ENCODE results near the gene RALGDS. TPM values are rescaled to one million over a fixed set of nuclear protein-coding genes. Genes with fewer than 3 reads are reported as not detected.

RALGDS gene
- total and polyA plus RNA-seq, 2 donors (not counting 3 experiments of a cell fraction or from before 2014, with no cell fraction given): 41.4 to 60.0 TPM

GRCh38 chr9:133140606-133141005, 19.6 kb upstream of the RALGDS start:
- Histone ChIP-seq H3K9ac (replicated peaks; ENCODE audit: extremely low read depth, insufficient read depth, low read length) (no peak overlapping the region), H3K4me1 (ENCODE audit: control insufficient read depth, extremely low read depth, insufficient read depth, low read length) (peaks cover 14% of the 10 kb centered on the region), H4K20me1 (replicated peaks; ENCODE audit: control insufficient read depth, extremely low read depth, insufficient read depth, low read length) (no peaks in the 10 kb centered on the region), H3K27me3 (ENCODE audit: control insufficient read depth in 2 of 2, insufficient read depth in 2 of 2, low read length in 2 of 2) (no peaks in the 10 kb centered on the region), H2AFZ (ENCODE audit: low read depth, low read length) (no peak overlapping the region), H3K79me2 (ENCODE audit: control insufficient read depth, insufficient read depth, low read length) (peaks cover 2% of the 10 kb centered on the region), H3K9me1 (replicated peaks; ENCODE audit: control insufficient read depth, extremely low read depth, insufficient read depth, low read length) (no peaks in the 10 kb centered on the region), H3K27ac (ENCODE audit: insufficient read depth, low read depth, low read length) (no peak overlapping the region), H3K4me2 (ENCODE audit: insufficient read depth, low read length) (no peak overlapping the region), H3K9me3 (replicated peaks; ENCODE audit: control insufficient read depth, insufficient read depth, low read length) (no peaks in the 10 kb centered on the region), H3K4me3 (replicated peaks in 1 of 3; ENCODE audit: insufficient read depth in 1 of 3, low read depth in 1 of 3, low read length in 3 of 3) (no peak overlapping the region), H3K36me3 (ENCODE audit: control insufficient read depth in 2 of 2, extremely low read depth in 1 of 2, insufficient read depth in 2 of 2, low read length in 2 of 2) (no peaks in the 10 kb centered on the region)
- dilution Hi-C loops (cut with MboI; ENCODE audit: extremely low pct_ligation_motif_present, low sequenced_read_pairs): no loop called here
- ChIA-PET POLR2A (no interaction called here), CTCF (no interaction called here)
- FAIRE-seq (no peak), DNase-seq (ENCODE audit: low read depth, low spot score) (no peak)
- intact Hi-C loops (cut with micrococcal nuclease): no loop called here
- TF ChIP-seq MYC (IDR thresholded peaks at IDR 0.05; ENCODE audit: low read depth, low read length) (no peak), JUN (IDR thresholded peaks at IDR 0.05; ENCODE audit: borderline replicate concordance, insufficient read depth, insufficient read length, low read depth) (no peak), FOS (IDR thresholded peaks at IDR 0.05; ENCODE audit: borderline replicate concordance, insufficient read depth, low read length) (no peak), EZH2 (IDR thresholded peaks at IDR 0.05; ENCODE audit: borderline replicate concordance, low read depth, low read length, severe bottlenecking) (no peak), CTCF (IDR thresholded peaks at IDR 0.05; ENCODE audit: extremely low read depth in 1 of 2, insufficient read depth in 1 of 2, low read depth in 1 of 2, low read length in 2 of 2) (no peak)
- BruUV-seq (replicated peaks): no TSS peak

DNA sequence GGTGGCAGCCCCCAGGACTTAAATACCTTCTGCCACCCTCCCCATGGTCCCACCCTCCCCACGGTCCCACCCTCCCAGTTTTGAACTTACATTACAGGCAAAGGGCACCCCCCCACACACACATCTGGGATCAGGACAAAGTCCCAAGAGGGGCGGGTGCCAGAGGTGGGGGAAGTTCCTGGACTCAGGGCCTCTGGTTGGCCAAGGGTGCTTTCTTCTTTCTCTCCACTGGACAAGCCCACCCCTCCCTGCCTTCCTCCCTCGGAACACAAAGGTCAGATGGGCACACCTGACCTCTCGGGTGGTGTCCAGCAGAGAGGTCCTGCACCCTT, 19.1 kb upstream of the RALGDS start:
- no peaks in the 10 kb centered on the region for H3K9me1 ChIP-seq (replicated peaks; ENCODE audit: control insufficient read depth, extremely low read depth, insufficient read depth, low read length)
- no peak overlapping the region for H3K9ac ChIP-seq (replicated peaks; ENCODE audit: extremely low read depth, insufficient read depth, low read length)
- DNase-seq (ENCODE audit: low read depth, low spot score) (no peak), FAIRE-seq (no peak)
- H3K9me3 ChIP-seq (replicated peaks; ENCODE audit: control insufficient read depth, insufficient read depth, low read length): no peaks in the 10 kb centered on the region
- H3K36me3 ChIP-seq (ENCODE audit: control insufficient read depth in 2 of 2, extremely low read depth in 1 of 2, insufficient read depth in 2 of 2, low read length in 2 of 2): no peaks in the 10 kb centered on the region
- dilution Hi-C loops (cut with MboI; ENCODE audit: extremely low pct_ligation_motif_present, low sequenced_read_pairs): no loop called here
- POLR2A ChIA-PET: no interaction called here
- peaks cover 2% of the 10 kb centered on the region for H3K79me2 ChIP-seq (ENCODE audit: control insufficient read depth, insufficient read depth, low read length)
- CTCF ChIA-PET: no interaction called here
- no peak overlapping the region for H3K4me2 ChIP-seq (ENCODE audit: insufficient read depth, low read length)
- H3K27ac ChIP-seq (ENCODE audit: insufficient read depth, low read depth, low read length): no peak overlapping the region
- peaks cover 18% of the 10 kb centered on the region for H3K4me1 ChIP-seq (ENCODE audit: control insufficient read depth, extremely low read depth, insufficient read depth, low read length)
- H2AFZ ChIP-seq (ENCODE audit: low read depth, low read length): no peak overlapping the region
- no peaks in the 10 kb centered on the region for H4K20me1 ChIP-seq (replicated peaks; ENCODE audit: control insufficient read depth, extremely low read depth, insufficient read depth, low read length)
- H3K4me3 ChIP-seq (replicated peaks in 1 of 3; ENCODE audit: insufficient read depth in 1 of 3, low read depth in 1 of 3, low read length in 3 of 3): no peak overlapping the region
- BruUV-seq (replicated peaks): no TSS peak
- intact Hi-C loops (cut with micrococcal nuclease): no loop called here
- no peaks in the 10 kb centered on the region for H3K27me3 ChIP-seq (ENCODE audit: control insufficient read depth in 2 of 2, insufficient read depth in 2 of 2, low read length in 2 of 2)
- TF ChIP-seq FOS (IDR thresholded peaks at IDR 0.05; ENCODE audit: borderline replicate concordance, insufficient read depth, low read length) (no peak), GATA2 (IDR thresholded peaks at IDR 0.05; ENCODE audit: insufficient read depth, insufficient read length, low read depth, low read length) (no peak), JUN (IDR thresholded peaks at IDR 0.05; ENCODE audit: borderline replicate concordance, insufficient read depth, insufficient read length, low read depth) (no peak), POLR2AphosphoS5 (IDR thresholded peaks at IDR 0.05; ENCODE audit: insufficient read depth, low read depth, low read length) (no peak), CTCF (IDR thresholded peaks at IDR 0.05; ENCODE audit: extremely low read depth in 1 of 2, insufficient read depth in 1 of 2, low read depth in 1 of 2, low read length in 2 of 2) (no peak), MYC (IDR thresholded peaks at IDR 0.05; ENCODE audit: low read depth, low read length) (no peak), POLR2A (IDR thresholded peaks at IDR 0.05; ENCODE audit: low read depth, low read length) (no peak), EZH2 (IDR thresholded peaks at IDR 0.05; ENCODE audit: borderline replicate concordance, low read depth, low read length, severe bottlenecking) (no peak)
- TF ChIP-seq, protein P1, sequence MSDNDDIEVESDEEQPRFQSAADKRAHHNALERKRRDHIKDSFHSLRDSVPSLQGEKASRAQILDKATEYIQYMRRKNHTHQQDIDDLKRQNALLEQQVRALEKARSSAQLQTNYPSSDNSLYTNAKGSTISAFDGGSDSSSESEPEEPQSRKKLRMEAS (IDR thresholded peaks at IDR 0.05; ENCODE audit: insufficient read depth, insufficient read length): no peak

Measured in endothelial cell of umbilical vein (primary cell).